Measurements from ENCODE around the gene PCID2.

Gene PCID2

DNA sequence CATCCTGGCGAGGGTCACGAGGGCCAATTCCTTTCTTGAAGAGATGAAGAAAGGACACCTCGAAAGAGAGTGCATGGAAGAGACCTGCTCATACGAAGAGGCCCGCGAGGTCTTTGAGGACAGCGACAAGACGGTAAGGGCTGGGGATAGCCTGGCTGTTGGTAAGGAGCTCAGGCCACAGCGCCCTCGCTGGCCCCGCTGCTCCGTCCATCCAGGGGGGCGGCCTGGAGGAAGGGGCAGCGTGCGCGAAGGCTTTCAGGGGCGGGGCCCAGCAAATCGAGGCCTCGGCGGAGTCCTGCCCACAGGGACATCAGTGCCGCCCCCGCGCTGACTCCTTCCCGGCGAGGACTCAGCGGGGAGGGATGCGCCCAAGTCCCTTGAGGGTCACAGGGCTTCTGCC lies 79.0 kb downstream of the PCID2 start:
- DNase-seq (ENCODE audit: low spot score) (no peak), FAIRE-seq (no peak)

Measured in urothelium cell line (cell line).